Right lobe of liver (tissue), 6 donors: ENCODE results near the gene ENOX2. TPM values are rescaled to one million over a fixed set of nuclear protein-coding genes. Genes with fewer than 3 reads are reported as not detected.
A peak's percentile ranks its signal among the peaks of the same experiment; 100 is the strongest.

Source experiments
- ATAC-seq, 4 donors: fragments of 200-7000 bp; cut with Tn5 transposase; one replicate each; pipeline ENCODE4 v1.9.1; 2020; ENCODE audit warnings: mild to moderate bottlenecking in 4 of 4, moderate library complexity in 4 of 4
- DNase-seq, 3 donors: peaks; one replicate each; pipeline ENCODE4 v3.0.0-alpha.2; 2020
- H3K27ac ChIP-seq, 3 donors: fragments of 200-600 bp; one replicate each; pipeline ENCODE4 v1.8.0; 2022
- H3K27me3 ChIP-seq, 2 donors: fragments of 200-600 bp; one replicate each; pipeline ENCODE4 v1.8.0; 2022
- H3K36me3 ChIP-seq, 4 donors: fragments of 200-600 bp; sonication (generic) in 1 of 4; one replicate each; pipeline versions ENCODE4 v1.5.1 to v1.8.0; 2017 to 2022; ENCODE audit warnings: control low read depth in 1 of 4
- H3K4me1 ChIP-seq, 4 donors: fragments of 200-600 bp; sonication (generic) in 1 of 4; one replicate each; pipeline versions ENCODE4 v1.5.1 to v1.8.0; 2017 to 2022; ENCODE audit warnings: control low read depth in 1 of 4
- H3K4me3 ChIP-seq, 3 donors: fragments of 200-600 bp; one replicate each; pipeline ENCODE4 v1.8.0; 2022
- H3K9me3 ChIP-seq, 4 donors: fragments of 200-600 bp; sonication (generic) in 1 of 4; one replicate each; pipeline versions ENCODE4 v1.5.1 to v1.8.0; 2017 to 2022; ENCODE audit warnings: control low read depth in 1 of 4
- POLR2A ChIP-seq: fragments of 450-650 bp; IDR thresholded peaks from one replicate; pipeline ENCODE4 v1.6.1; 2017; ENCODE audit warnings: antibody characterized with exemption, mild to moderate bottlenecking
- WGBS: methylation state at CpG from one replicate; pipeline ENCODE4 v1.1.6; 2018; ENCODE audit warnings: low coverage, low lambda C conversion rate; ENCODE audit not compliant: insufficient coverage; ENCODE audit errors: missing lambda C conversion rate; 5-methylcytosine and 5-hydroxymethylcytosine counted together
- intact Hi-C, 2 donors: fragments of 100-400 bp; cut with DNase I; formaldehyde crosslinking; loops; one replicate each; pipeline versions ENCODE4 v1.11.2 to v1.14.1; 2022
- total RNA-seq, 6 experiments: library from RNA; depleted of rRNA in 2 of 6; stranded (reverse); fragments of >200 nt in 2 of 6; fragmentation: NEBNext Ultra II Directional in 3 of 6; extraction: Animal tissue kit (Norgen Biotek cat#: 25700) in 3 of 6; gene quantifications; one replicate each; pipeline versions ENCODE4 v1.1.0 to v1.2.4, GENCODE V29; 2016 to 2023
- TF ChIP-seq, protein P1 (sequence below), 4 donors: fragments of 200-600 bp in 3 of 4; fragments of 450-650 bp in 1 of 4; IDR thresholded peaks; one replicate each; pipeline versions ENCODE4 v1.5.1 to v1.8.0; 2016 to 2022; ENCODE audit warnings: antibody characterized with exemption in 4 of 4, mild to moderate bottlenecking in 2 of 4
- donor health status: DM: no; HTN: yes; CAD: no.
- donor health status: DM: no; HTN: no; CAD: no.
- donor health status: DM: no; HTN: no; CAD: no.
- donor health status: DM: no; HTN: yes; CAD: no.
- donor health status: DM: no; HTN: yes; CAD: no.

ENOX2 gene
- total RNA-seq, 6 experiments from 2014 or later = 6.9 to 14.7 (median 10.8) TPM

DNA sequence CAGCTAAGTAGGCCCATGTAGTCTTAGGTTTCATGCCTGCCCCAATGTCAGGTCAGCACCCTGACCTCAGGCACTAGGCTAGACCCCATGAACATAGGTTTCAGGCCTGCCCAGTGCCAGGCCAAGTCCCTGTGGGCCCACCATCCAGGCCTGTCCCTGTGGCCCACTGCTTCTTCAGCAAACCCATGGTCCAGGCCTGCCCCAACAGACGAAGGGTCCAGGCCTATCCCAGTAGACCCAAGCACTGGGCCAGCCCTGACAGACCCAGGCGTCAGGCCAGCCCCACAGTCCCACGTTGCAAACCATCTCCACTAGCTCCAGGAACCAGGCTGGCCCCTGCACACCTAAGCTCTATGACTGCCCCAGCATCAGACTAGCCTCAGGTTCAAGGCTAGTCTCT is 92.4 kb downstream of the ENOX2 start:
- DNase-seq (no peak), ATAC-seq (peak in 1 of 4 donors; percentile 40)
- H3K9me3 ChIP-seq = no peaks in the 10 kb centered on the region
- H3K4me3 ChIP-seq = no peak overlapping the region
- intact Hi-C loops = no loop called here
- no peaks in the 10 kb centered on the region for H3K36me3 ChIP-seq
- no peaks in the 10 kb centered on the region for H3K4me1 ChIP-seq
- H3K27me3 ChIP-seq = no peaks in the 10 kb centered on the region
- H3K27ac ChIP-seq = no peak overlapping the region
- TF ChIP-seq, protein P1, sequence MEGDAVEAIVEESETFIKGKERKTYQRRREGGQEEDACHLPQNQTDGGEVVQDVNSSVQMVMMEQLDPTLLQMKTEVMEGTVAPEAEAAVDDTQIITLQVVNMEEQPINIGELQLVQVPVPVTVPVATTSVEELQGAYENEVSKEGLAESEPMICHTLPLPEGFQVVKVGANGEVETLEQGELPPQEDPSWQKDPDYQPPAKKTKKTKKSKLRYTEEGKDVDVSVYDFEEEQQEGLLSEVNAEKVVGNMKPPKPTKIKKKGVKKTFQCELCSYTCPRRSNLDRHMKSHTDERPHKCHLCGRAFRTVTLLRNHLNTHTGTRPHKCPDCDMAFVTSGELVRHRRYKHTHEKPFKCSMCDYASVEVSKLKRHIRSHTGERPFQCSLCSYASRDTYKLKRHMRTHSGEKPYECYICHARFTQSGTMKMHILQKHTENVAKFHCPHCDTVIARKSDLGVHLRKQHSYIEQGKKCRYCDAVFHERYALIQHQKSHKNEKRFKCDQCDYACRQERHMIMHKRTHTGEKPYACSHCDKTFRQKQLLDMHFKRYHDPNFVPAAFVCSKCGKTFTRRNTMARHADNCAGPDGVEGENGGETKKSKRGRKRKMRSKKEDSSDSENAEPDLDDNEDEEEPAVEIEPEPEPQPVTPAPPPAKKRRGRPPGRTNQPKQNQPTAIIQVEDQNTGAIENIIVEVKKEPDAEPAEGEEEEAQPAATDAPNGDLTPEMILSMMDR (IDR thresholded peaks at IDR 0.05) = no peak
- no peak for TF ChIP-seq POLR2A
- no CpG with 5 or more reads among the region's 3 CpGs for WGBS

DNA sequence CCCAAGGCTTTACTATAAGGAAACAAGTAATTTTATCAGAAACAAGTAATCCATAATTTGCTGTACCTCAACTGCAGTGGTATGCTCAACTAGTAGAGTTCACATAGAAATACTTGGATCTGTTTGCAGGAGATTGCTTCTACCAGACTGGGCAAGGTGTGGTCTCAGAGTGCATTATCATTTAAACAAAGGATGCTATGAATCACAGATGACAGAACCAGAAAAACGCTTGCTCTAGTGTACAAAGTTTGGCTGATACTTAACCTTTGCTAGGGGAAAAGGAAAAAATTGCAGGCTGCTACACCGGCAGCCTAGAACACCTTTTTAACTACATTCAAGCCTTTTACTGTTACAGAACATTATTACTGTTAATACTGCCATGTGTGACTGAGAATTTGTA is 97.1 kb downstream of the ENOX2 start:
- intact Hi-C loops = no loop called here
- Histone ChIP-seq H3K27ac (no peak overlapping the region), H3K9me3 (no peaks in the 10 kb centered on the region), H3K36me3 (no peaks in the 10 kb centered on the region), H3K27me3 (no peaks in the 10 kb centered on the region), H3K4me1 (no peaks in the 10 kb centered on the region), H3K4me3 (no peak overlapping the region)
- no peak for ATAC-seq
- no peak for TF ChIP-seq POLR2A
- TF ChIP-seq, protein P1 (IDR thresholded peaks at IDR 0.05) = no peak
- no peak for DNase-seq
- 38% methylated on average over 2 of the region's 2 CpGs for WGBS

DNA sequence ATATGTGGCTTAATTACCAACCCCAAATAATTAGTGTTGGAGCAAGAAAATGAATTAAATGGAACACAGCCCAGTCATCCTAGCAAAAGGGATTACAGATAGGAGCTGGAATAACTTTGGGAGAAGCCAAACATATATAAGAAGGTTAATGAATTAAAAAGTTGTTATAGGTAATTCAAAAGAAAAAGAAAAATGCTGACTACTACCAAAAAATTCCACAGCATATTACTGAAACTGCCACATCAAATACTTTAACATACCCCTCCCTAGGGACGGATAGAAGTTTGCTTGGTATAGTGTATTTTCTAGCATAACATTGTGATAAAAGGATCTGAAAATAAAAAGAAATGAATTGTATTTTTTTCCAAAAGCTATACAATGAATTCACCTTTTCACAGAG is 99.5 kb downstream of the ENOX2 start:
- intact Hi-C loops = no loop called here
- no peak for DNase-seq
- H3K4me3 ChIP-seq = no peak overlapping the region
- H3K4me1 ChIP-seq = no peaks in the 10 kb centered on the region
- no peaks in the 10 kb centered on the region for H3K36me3 ChIP-seq
- 60% methylated on average over 1 of the region's 1 CpG for WGBS
- no peak overlapping the region for H3K27ac ChIP-seq
- no peak for ATAC-seq
- H3K9me3 ChIP-seq = no peaks in the 10 kb centered on the region
- no peaks in the 10 kb centered on the region for H3K27me3 ChIP-seq
- TF ChIP-seq, protein P1 (IDR thresholded peaks at IDR 0.05) = no peak
- TF ChIP-seq POLR2A = no peak

DNA sequence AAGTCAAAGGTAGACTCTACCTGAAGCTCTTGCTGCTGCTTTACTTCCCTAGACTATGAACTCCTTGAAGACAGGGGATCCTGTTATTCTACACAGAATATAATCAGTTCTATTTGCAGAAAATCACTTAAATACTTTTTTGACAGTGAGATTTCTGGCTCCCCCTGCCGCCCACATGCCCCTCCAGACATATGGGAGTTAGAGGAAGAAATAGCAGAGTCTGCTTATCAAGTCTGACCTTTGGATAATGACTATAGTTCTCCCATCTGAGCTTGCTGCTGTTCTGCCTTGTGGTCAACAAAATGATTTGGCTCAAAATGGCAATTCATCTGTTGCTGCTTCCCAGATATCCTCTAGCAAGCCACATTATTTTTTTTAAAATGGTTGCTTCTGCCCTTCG is 101.1 kb downstream of the ENOX2 start:
- peak in 1 of 4 donors; percentile 50 for ATAC-seq
- 27% methylated on average over 2 of the region's 2 CpGs for WGBS

More for the DNA sequence above, 101.1 kb downstream of the ENOX2 start:
- Histone ChIP-seq H3K4me1 (no peaks in the 10 kb centered on the region), H3K9me3 (no peaks in the 10 kb centered on the region), H3K27ac (no peak overlapping the region), H3K4me3 (no peak overlapping the region), H3K36me3 (no peaks in the 10 kb centered on the region), H3K27me3 (no peaks in the 10 kb centered on the region)
- DNase-seq = no peak
- TF ChIP-seq, protein P1 (IDR thresholded peaks at IDR 0.05) = no peak
- TF ChIP-seq POLR2A = no peak
- intact Hi-C loops = no loop called here
